ENCODE data around the gene AKR1C2.
"Not testable (repeated sequence)": the region's sequence is repeated elsewhere in the genome, so short reads cannot be mapped to it uniquely, and the experiment has no call there.

The AKR1C2 gene

DNA sequence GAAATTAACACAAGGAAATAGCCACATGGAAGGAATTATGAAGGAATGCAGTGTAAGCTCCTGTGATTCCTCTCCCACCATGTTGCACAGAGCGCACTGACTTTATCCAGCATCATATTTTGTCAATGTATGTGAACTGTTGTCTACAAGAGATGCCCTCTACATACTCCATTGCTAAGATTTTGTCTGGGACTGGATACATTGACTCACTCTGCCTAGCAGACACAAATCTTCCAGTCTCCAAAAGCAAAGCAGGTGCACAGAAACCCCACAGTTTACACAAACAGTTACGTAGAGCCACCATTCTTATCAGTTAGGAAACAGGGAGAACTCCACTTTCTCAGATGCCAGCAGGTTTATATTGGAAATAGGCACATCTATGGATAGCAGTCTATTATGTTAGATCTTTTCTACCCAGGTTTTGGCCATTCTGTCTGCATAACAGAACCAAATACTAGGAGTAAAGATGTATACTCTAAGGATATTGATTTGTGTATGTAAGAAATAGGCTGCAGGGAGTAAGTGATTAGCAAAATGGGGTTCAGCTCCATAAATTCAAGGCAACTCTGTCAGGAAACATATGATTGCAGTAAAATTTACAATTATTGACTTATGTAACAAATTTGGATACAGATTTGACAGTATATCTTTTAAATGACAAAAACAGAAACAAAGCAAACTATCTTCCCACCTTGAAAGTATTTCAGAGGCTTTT is 1.5 kb downstream of the AKR1C2 start:
- TF ChIP-seq CTCF (IDR thresholded peaks at IDR 0.05; ENCODE audit: borderline replicate concordance, insufficient read depth, low read depth, low read length) = no peak
- no peak overlapping the region for H3K4me3 ChIP-seq (ENCODE audit: low read depth, low read length)

DNA sequence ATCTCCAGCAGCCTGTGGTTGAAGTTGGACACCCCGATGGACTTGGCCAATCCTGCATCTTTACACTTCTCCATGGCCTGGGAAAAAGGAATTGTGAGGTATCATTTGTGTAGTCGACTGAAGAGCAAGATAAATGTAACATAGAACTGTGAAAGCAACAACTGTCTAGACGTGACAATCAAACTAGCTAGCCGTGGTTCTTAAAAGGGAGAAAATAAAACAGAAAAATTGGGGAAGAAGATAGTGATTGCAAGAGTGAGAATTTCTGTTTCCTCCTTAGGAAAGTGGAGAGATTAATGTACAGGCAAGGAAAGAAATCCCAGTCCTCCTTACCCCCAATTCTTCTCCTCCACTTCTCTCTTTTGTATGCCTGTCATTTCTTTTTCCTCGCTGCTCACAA is 5.0 kb downstream of the AKR1C2 start:
- H3K4me3 ChIP-seq (ENCODE audit: low read depth, low read length) = no peak overlapping the region
- no peak for TF ChIP-seq CTCF (IDR thresholded peaks at IDR 0.05; ENCODE audit: borderline replicate concordance, insufficient read depth, low read depth, low read length)

DNA sequence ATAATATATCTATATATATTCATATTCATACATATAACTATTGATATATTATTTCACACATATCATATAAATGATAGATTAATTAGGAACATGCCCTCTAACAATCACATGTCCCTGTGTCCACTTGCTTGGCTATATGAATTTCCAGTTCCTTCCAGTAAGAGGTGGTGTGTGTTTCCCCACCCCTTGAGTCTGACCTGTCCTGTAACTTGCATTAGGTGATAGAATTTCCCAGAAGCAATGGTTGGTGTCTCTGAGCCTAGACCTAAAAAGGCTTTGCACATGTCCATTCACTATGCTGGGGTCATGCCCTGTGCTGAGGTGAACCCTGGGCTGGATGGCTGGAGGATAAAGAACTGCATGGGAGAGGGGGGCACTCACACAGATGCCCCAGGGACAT is 9.4 kb downstream of the AKR1C2 start:
- not testable (repeated sequence) for H3K4me3 ChIP-seq (ENCODE audit: low read depth, low read length)

GRCh38 chr10:4992564-4992963 is 11.1 kb downstream of the AKR1C2 start:
- not testable (repeated sequence) for H3K4me3 ChIP-seq (ENCODE audit: low read depth, low read length)

DNA sequence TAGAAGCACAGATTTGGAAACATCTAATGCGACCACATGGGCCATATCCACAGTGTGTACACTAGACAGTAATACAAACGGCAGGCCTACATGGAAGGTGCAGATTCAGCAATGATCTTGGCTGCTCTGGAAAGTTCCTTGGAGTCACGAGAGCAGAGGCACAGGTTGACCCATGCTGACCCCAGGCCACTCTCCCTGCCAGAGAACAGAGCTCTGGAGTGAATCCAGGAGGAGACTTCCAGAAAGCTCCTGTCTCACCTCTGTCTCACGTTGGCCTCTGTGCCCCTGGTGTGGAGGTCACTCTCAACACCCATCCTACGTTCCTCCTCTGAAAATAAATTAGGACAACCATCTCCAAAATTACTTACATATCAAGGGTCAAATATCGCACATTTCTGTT is 12.2 kb downstream of the AKR1C2 start:
- H3K4me3 ChIP-seq (ENCODE audit: low read depth, low read length) = not testable (repeated sequence)

- no peak for TF ChIP-seq CTCF (IDR thresholded peaks at IDR 0.05; ENCODE audit: borderline replicate concordance, insufficient read depth, low read depth, low read length)
- H3K4me3 ChIP-seq (ENCODE audit: low read depth, low read length) = no peak overlapping the region
These were observed 13.4 kb downstream of the AKR1C2 start for GRCh38 chr10:4990217-4990616.

DNA sequence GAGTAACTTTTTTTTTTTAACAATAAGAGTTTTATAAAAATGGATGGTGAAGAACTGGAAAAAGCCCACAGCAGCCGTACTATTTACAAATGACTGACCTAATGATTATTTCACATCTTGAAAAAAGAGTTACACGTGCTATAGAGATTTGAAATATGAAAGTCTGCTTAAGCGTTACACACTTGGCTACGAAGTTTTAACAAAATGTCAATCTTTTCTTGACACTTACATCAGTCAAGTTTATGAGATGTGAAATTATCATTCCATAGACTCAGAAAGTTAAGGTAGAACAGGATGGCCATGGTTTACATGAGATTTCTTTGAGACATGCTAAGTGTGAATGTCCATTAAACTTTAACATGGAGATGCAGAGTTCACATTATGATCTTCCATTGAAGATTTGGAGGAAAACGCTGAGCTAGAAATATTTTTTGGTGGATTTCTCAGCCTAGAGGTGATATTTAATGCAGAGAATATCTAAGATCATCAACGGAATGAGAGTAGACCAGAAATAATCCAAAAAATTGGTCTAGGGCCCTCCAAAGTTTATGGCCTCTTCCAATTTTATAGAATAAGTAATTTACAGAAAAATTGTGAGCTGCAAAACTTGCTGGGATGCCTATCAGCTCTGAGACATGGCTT is 15.5 kb downstream of the AKR1C2 start:
- H3K4me3 ChIP-seq (ENCODE audit: low read depth, low read length) = not testable (repeated sequence)

GRCh38 chr10:4984971-4985594 is 18.6 kb downstream of the AKR1C2 start:
- TF ChIP-seq CTCF (IDR thresholded peaks at IDR 0.05; ENCODE audit: borderline replicate concordance, insufficient read depth, low read depth, low read length) = no peak

DNA sequence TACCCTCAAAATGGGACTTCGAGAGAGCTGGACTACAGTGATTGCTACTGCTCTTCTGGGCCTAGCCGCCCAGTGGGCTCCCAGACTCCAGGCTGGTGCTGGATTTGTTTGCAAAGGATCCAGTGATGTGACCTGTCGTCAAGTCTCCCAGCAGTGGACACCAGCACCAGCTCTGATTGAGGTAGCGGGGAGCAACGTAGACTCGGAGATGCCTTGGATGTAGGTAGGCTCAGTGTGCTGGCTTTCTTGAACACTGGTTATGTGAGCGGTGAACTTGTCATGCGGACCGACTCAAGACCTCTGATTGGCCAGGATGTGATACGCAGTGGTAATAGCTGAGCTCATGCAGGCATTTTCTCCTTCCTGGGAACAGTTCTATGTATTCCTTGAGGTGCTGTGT is 19.4 kb downstream of the AKR1C2 start:
- TF ChIP-seq CTCF (IDR thresholded peaks at IDR 0.05; ENCODE audit: borderline replicate concordance, insufficient read depth, low read depth, low read length) = no peak
- H3K4me3 ChIP-seq (ENCODE audit: low read depth, low read length) = no peak overlapping the region

More at GRCh38 chr10:4984971-4985594, 18.6 kb downstream of the AKR1C2 start:
- no peak overlapping the region for H3K4me3 ChIP-seq (ENCODE audit: low read depth, low read length)
